Suprapubic skin (tissue), 3 donors: ENCODE data around the gene PRPSAP2.
"Not testable (repeated sequence)": the region's sequence is repeated elsewhere in the genome, so short reads cannot be mapped to it uniquely, and the experiment has no call there.

Source experiments
- CTCF ChIP-seq, 2 donors: fragments of 200-600 bp in 1 of 2; fragments of 450-650 bp in 1 of 2; sonication (generic) in 1 of 2; IDR thresholded peaks; one replicate each; pipeline ENCODE4 v1.5.1; 2016 to 2019; ENCODE audit warnings: antibody characterized with exemption in 2 of 2, mild to moderate bottlenecking in 1 of 2, moderate library complexity in 1 of 2
- POLR2AphosphoS5 ChIP-seq, 3 donors: sonication (generic); formaldehyde crosslinking; IDR thresholded peaks; one replicate each; pipeline ENCODE4 v1.6.1; 2017; ENCODE audit warnings: antibody characterized with exemption in 3 of 3

GRCh38 chr17:18864996-18865395 lies 7.1 kb downstream of the PRPSAP2 start:
- TF ChIP-seq POLR2AphosphoS5, CTCF (IDR thresholded peaks at IDR 0.05): not testable (repeated sequence)
